ENCODE data around the gene GSG1L.
A peak's percentile ranks its signal among the peaks of the same experiment; 100 is the strongest.

The GSG1L gene

GRCh38 chr16:28078261-28078660, 14.7 kb upstream of the GSG1L start:
- Histone ChIP-seq H3K4me1 (ENCODE audit: control insufficient read depth, insufficient read depth, low read length) (peaks cover 6% of the 10 kb centered on the region), H3K36me3 (ENCODE audit: control insufficient read depth, insufficient read depth, low read length, severe bottlenecking) (no peaks in the 10 kb centered on the region)
- no peak for DNase-seq (ENCODE audit: low read depth)

GRCh38 chr16:28073836-28074235, 10.3 kb upstream of the GSG1L start:
- H3K4me1 ChIP-seq (ENCODE audit: control insufficient read depth, insufficient read depth, low read length) = no peaks in the 10 kb centered on the region
- H3K4me3 ChIP-seq (ENCODE audit: low read length) = no peak overlapping the region
- no peaks in the 10 kb centered on the region for H3K36me3 ChIP-seq (ENCODE audit: control insufficient read depth, insufficient read depth, low read length, severe bottlenecking)
- H3K9ac ChIP-seq (ENCODE audit: low read length) = no peak overlapping the region
- DNase-seq (ENCODE audit: low read depth) = no peak
- H3K27me3 ChIP-seq (replicated peaks; ENCODE audit: control insufficient read depth, insufficient read depth, low read length) = peaks cover 69% of the 10 kb centered on the region
- no peaks in the 10 kb centered on the region for H3K9me3 ChIP-seq (ENCODE audit: control insufficient read depth, low read length)

More at GRCh38 chr16:28078261-28078660, 14.7 kb upstream of the GSG1L start:
- Histone ChIP-seq H3K9ac (ENCODE audit: low read length) (no peak overlapping the region), H3K4me3 (ENCODE audit: low read length) (no peak overlapping the region), H3K27me3 (replicated peaks; ENCODE audit: control insufficient read depth, insufficient read depth, low read length) (peaks cover 28% of the 10 kb centered on the region), H3K9me3 (ENCODE audit: control insufficient read depth, low read length) (no peaks in the 10 kb centered on the region)

- no peak for DNase-seq (ENCODE audit: low read depth)
Observed at GRCh38 chr16:28072087-28072486, 8.6 kb upstream of the GSG1L start.

GRCh38 chr16:28069971-28070794, 6.7 kb upstream of the GSG1L start:
- DNase-seq (ENCODE audit: low read depth) = no peak
- Histone ChIP-seq H3K4me1 (ENCODE audit: control insufficient read depth, insufficient read depth, low read length) (no peaks in the 10 kb centered on the region), H3K4me3 (ENCODE audit: low read length) (no peak overlapping the region)

More at GRCh38 chr16:28072087-28072486, 8.6 kb upstream of the GSG1L start:
- Histone ChIP-seq H3K4me1 (ENCODE audit: control insufficient read depth, insufficient read depth, low read length) (no peaks in the 10 kb centered on the region), H3K9me3 (ENCODE audit: control insufficient read depth, low read length) (no peaks in the 10 kb centered on the region), H3K9ac (ENCODE audit: low read length) (no peak overlapping the region), H3K27me3 (replicated peaks; ENCODE audit: control insufficient read depth, insufficient read depth, low read length) (peaks cover 63% of the 10 kb centered on the region), H3K36me3 (ENCODE audit: control insufficient read depth, insufficient read depth, low read length, severe bottlenecking) (no peaks in the 10 kb centered on the region), H3K4me3 (ENCODE audit: low read length) (no peak overlapping the region)

GRCh38 chr16:28068976-28069375, 5.5 kb upstream of the GSG1L start:
- Histone ChIP-seq H3K4me3 (ENCODE audit: low read length) (no peak overlapping the region), H3K4me1 (ENCODE audit: control insufficient read depth, insufficient read depth, low read length) (no peaks in the 10 kb centered on the region), H3K9ac (ENCODE audit: low read length) (no peak overlapping the region), H3K9me3 (ENCODE audit: control insufficient read depth, low read length) (no peaks in the 10 kb centered on the region), H3K36me3 (ENCODE audit: control insufficient read depth, insufficient read depth, low read length, severe bottlenecking) (no peaks in the 10 kb centered on the region), H3K27me3 (replicated peaks; ENCODE audit: control insufficient read depth, insufficient read depth, low read length) (peaks cover 66% of the 10 kb centered on the region)
- DNase-seq (ENCODE audit: low read depth) = no peak

More at GRCh38 chr16:28069971-28070794, 6.7 kb upstream of the GSG1L start:
- Histone ChIP-seq H3K9me3 (ENCODE audit: control insufficient read depth, low read length) (no peaks in the 10 kb centered on the region), H3K27me3 (replicated peaks; ENCODE audit: control insufficient read depth, insufficient read depth, low read length) (peaks cover 63% of the 10 kb centered on the region), H3K9ac (ENCODE audit: low read length) (no peak overlapping the region), H3K36me3 (ENCODE audit: control insufficient read depth, insufficient read depth, low read length, severe bottlenecking) (no peaks in the 10 kb centered on the region)

GRCh38 chr16:28067604-28068379, 4.3 kb upstream of the GSG1L start:
- no peaks in the 10 kb centered on the region for H3K4me1 ChIP-seq (ENCODE audit: control insufficient read depth, insufficient read depth, low read length)
- H3K4me3 ChIP-seq (ENCODE audit: low read length) = no peak overlapping the region
- no peaks in the 10 kb centered on the region for H3K36me3 ChIP-seq (ENCODE audit: control insufficient read depth, insufficient read depth, low read length, severe bottlenecking)
- H3K9ac ChIP-seq (ENCODE audit: low read length) = no peak overlapping the region
- H3K27me3 ChIP-seq (replicated peaks; ENCODE audit: control insufficient read depth, insufficient read depth, low read length) = peaks cover 55% of the 10 kb centered on the region
- DNase-seq (ENCODE audit: low read depth) = peak; percentile 26
- no peaks in the 10 kb centered on the region for H3K9me3 ChIP-seq (ENCODE audit: control insufficient read depth, low read length)

- no peak for DNase-seq (ENCODE audit: low read depth)
- no peak overlapping the region for H3K4me3 ChIP-seq (ENCODE audit: low read length)
- peaks cover 53% of the 10 kb centered on the region for H3K27me3 ChIP-seq (replicated peaks; ENCODE audit: control insufficient read depth, insufficient read depth, low read length)
- H3K9me3 ChIP-seq (ENCODE audit: control insufficient read depth, low read length) = no peaks in the 10 kb centered on the region
- H3K36me3 ChIP-seq (ENCODE audit: control insufficient read depth, insufficient read depth, low read length, severe bottlenecking) = no peaks in the 10 kb centered on the region
- no peak overlapping the region for H3K9ac ChIP-seq (ENCODE audit: low read length)
- no peaks in the 10 kb centered on the region for H3K4me1 ChIP-seq (ENCODE audit: control insufficient read depth, insufficient read depth, low read length)
Observed at GRCh38 chr16:28064706-28065249, 1.3 kb upstream of the GSG1L start.

- Histone ChIP-seq H3K4me1 (ENCODE audit: control insufficient read depth, insufficient read depth, low read length) (no peaks in the 10 kb centered on the region), H3K36me3 (ENCODE audit: control insufficient read depth, insufficient read depth, low read length, severe bottlenecking) (no peaks in the 10 kb centered on the region), H3K9ac (ENCODE audit: low read length) (no peak overlapping the region), H3K27me3 (replicated peaks; ENCODE audit: control insufficient read depth, insufficient read depth, low read length) (peaks cover 53% of the 10 kb centered on the region), H3K9me3 (ENCODE audit: control insufficient read depth, low read length) (no peaks in the 10 kb centered on the region), H3K4me3 (ENCODE audit: low read length) (no peak overlapping the region)
- no peak for DNase-seq (ENCODE audit: low read depth)
Observed at GRCh38 chr16:28064150-28064549, 636 bp upstream of the GSG1L start.

- no peak overlapping the region for H3K4me3 ChIP-seq (ENCODE audit: low read length)
- peak; percentile 45 for DNase-seq (ENCODE audit: low read depth)
- H3K9ac ChIP-seq (ENCODE audit: low read length) = no peak overlapping the region
- no peaks in the 10 kb centered on the region for H3K9me3 ChIP-seq (ENCODE audit: control insufficient read depth, low read length)
- no peaks in the 10 kb centered on the region for H3K36me3 ChIP-seq (ENCODE audit: control insufficient read depth, insufficient read depth, low read length, severe bottlenecking)
- no peaks in the 10 kb centered on the region for H3K4me1 ChIP-seq (ENCODE audit: control insufficient read depth, insufficient read depth, low read length)
- H3K27me3 ChIP-seq (replicated peaks; ENCODE audit: control insufficient read depth, insufficient read depth, low read length) = peaks cover 59% of the 10 kb centered on the region
Observed at GRCh38 chr16:28062847-28063521, 530 bp downstream of the GSG1L start.

- Histone ChIP-seq H3K9ac (ENCODE audit: low read length) (no peak overlapping the region), H3K27me3 (replicated peaks; ENCODE audit: control insufficient read depth, insufficient read depth, low read length) (peaks cover 65% of the 10 kb centered on the region), H3K4me3 (ENCODE audit: low read length) (no peak overlapping the region), H3K36me3 (ENCODE audit: control insufficient read depth, insufficient read depth, low read length, severe bottlenecking) (no peaks in the 10 kb centered on the region), H3K9me3 (ENCODE audit: control insufficient read depth, low read length) (no peaks in the 10 kb centered on the region), H3K4me1 (ENCODE audit: control insufficient read depth, insufficient read depth, low read length) (no peaks in the 10 kb centered on the region)
- no peak for DNase-seq (ENCODE audit: low read depth)
Observed at GRCh38 chr16:28062261-28062846, 1.2 kb downstream of the GSG1L start.
